DMS153 (cell line): ENCODE measurements around the gene OPN4.
A peak's percentile ranks its signal among the peaks of the same experiment; 100 is the strongest.

ENCODE experiments used
- DNase-seq: peaks from one replicate; lab custom pipeline; 2025; lab: John Stamatoyannopoulos, UW

Gene OPN4

DNA sequence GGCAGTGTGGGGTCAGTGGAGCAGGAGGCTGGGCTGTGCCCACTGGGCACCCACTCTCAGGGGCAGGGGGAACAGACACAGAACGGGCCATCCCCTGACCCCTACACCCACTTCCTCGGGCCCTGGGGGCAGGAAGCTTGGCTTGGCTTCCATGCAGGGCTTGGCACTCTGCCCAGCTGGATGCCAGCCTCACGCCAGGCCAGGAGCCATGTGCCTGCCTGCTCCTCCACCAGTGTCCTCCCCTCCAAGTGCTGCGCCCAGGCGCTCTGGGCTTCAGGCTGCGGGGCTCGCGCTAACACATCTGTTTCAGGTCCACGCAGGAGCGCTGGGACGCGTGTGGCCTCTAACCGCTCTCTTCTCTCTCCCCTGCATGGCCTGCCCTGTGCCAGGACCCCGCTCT is 26.7 kb downstream of the OPN4 start:
- DNase-seq, result no peak

GRCh38 chr10:86681722-86682386 is 27.5 kb downstream of the OPN4 start:
- DNase-seq, result no peak

- DNase-seq, result no peak
These were observed 28.3 kb downstream of the OPN4 start for GRCh38 chr10:86682675-86683074.

DNA sequence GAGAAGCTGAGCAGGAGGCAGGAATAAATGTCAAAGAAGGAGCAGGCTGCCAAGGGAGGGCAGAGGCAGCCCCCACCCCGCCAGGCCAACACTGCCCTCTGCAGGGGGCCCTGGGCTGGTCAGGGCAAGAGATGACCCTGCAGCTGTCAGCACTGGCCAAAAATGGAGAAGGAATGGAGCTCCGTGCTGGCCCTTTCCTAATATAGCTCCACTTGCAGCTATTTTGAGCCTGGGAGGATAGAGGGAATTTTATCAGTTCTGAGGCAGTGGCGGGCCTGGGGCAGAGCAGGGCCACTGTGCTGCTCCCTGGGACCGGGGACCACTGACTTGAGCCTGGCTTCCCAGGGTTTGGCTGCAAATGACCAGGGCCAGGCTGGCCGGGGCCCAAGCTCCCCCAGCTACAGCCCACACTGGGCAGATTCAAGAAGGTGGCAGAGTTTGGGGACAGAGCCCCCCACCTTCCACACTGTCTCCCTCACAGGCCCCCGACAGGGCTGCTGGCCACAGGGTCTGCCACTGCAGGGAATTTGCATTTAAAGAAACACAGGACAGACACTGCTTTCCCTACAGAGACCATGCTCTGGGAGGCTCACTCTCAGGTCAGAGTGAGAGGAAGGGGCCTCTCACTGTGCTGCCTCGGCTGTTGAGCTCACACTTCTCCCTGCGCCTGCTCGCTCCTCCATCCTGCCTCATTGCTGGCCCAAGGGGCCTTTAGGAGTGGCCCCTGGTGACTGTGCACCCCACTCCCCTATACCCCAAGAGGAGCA is 30.2 kb downstream of the OPN4 start:
- DNase-seq, result no peak

- no peak for DNase-seq
These were observed 31.1 kb downstream of the OPN4 start for GRCh38 chr10:86685416-86685815.

- DNase-seq, result no peak
These were observed 31.7 kb downstream of the OPN4 start for GRCh38 chr10:86685893-86686632.

DNA sequence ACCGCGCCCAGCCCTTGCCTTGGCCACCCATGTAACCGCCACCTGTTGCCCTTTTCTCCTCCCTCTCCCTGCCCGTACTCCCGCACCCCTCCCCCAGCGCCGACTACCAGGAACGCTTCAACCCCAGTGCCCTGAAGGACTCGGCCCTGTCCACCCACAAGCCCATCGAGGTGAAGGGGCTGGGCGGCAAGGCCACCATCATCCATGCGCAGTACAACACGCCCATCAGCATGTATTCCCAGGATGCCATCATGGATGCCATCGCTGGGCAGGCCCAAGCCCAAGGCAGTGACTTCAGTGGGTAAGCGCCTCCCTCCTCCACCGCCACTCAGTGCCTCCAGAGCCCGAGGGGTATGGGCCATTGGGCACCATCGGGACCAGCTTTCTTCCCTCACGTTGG is 32.6 kb downstream of the OPN4 start:
- DNase-seq, result no peak

DNA sequence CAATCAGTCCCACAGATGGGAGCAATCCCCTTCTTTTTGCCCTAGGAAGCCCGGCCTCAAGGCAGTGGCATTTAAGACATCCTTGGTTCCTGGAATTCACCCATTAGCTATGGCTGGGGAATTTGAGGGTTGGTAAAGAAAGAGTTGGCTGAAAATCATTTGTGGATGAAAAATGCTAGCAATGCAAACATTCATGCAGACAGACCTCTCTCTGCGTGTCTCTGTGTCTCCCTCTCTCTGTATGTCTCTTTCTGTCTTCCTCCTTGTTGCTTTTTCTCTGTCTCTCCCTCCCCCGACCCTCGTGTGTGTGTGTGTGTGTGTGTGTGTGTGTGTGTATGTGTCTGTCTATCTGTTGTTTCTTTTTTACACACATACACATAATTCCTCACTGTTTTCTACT is 33.4 kb downstream of the OPN4 start:
- DNase-seq, result no peak

- DNase-seq, result peak; percentile 3
These were observed 34.1 kb downstream of the OPN4 start for GRCh38 chr10:86688398-86688921.

DNA sequence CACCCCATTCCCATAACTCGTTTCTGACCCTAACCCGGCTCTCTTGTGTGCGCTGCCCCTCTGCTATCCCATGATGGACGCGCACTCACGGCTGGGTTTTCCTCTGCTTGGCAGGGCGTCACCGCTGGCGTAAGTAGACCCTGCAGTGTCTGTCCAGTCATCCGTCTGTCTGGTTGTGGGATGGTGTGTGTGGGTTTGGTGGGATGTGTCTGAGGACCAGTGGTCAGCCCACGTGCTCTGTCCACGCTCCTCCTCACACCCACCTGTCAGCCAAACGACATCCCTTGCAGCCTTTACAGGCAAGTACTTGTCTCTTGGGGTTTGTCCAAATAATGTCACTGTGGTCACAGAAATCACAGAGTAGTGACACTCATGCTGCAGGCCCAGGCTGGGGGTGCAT is 34.8 kb downstream of the OPN4 start:
- no peak for DNase-seq

GRCh38 chr10:86690231-86690630 is 35.9 kb downstream of the OPN4 start:
- no peak for DNase-seq

DNA sequence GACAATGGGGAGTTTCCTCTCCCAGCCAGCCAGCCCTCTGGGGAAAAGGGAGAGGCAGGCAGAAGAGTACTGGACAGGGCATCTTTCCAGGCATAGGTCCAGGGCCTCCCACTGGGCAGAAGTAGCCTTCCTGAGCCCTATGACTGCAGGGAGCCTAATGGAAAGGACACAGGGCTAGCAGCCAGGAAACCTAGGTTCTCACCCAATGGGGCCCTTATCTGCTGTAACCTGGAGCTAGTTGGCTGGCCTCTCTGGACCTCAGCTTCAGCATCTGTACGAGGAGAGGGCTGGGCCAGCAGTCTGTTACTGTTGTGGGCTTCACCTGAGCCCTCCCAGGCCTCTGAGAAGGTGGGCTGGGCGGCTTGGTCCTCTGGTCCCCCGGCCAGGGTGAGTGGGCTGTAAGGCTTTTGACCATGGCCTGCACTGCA is 36.3 kb downstream of the OPN4 start:
- DNase-seq, result no peak

- no peak for DNase-seq
These were observed 37.1 kb downstream of the OPN4 start for GRCh38 chr10:86691333-86692022.

GRCh38 chr10:86692023-86692514 is 37.7 kb downstream of the OPN4 start:
- DNase-seq, result no peak

- no peak for DNase-seq
These were observed 38.3 kb downstream of the OPN4 start for GRCh38 chr10:86692664-86693063.

- no peak for DNase-seq
These were observed 38.9 kb downstream of the OPN4 start for GRCh38 chr10:86693275-86693674.

GRCh38 chr10:86693721-86694369 is 39.5 kb downstream of the OPN4 start:
- DNase-seq, result no peak

- DNase-seq, result no peak
These were observed 44.0 kb downstream of the OPN4 start for GRCh38 chr10:86698207-86698940.

- no peak for DNase-seq
These were observed 44.8 kb downstream of the OPN4 start for GRCh38 chr10:86699125-86699524.

- DNase-seq, result no peak
These were observed 45.2 kb downstream of the OPN4 start for GRCh38 chr10:86699541-86699940.
